ENCODE measurements around the gene PODNL1.

Gene PODNL1

DNA sequence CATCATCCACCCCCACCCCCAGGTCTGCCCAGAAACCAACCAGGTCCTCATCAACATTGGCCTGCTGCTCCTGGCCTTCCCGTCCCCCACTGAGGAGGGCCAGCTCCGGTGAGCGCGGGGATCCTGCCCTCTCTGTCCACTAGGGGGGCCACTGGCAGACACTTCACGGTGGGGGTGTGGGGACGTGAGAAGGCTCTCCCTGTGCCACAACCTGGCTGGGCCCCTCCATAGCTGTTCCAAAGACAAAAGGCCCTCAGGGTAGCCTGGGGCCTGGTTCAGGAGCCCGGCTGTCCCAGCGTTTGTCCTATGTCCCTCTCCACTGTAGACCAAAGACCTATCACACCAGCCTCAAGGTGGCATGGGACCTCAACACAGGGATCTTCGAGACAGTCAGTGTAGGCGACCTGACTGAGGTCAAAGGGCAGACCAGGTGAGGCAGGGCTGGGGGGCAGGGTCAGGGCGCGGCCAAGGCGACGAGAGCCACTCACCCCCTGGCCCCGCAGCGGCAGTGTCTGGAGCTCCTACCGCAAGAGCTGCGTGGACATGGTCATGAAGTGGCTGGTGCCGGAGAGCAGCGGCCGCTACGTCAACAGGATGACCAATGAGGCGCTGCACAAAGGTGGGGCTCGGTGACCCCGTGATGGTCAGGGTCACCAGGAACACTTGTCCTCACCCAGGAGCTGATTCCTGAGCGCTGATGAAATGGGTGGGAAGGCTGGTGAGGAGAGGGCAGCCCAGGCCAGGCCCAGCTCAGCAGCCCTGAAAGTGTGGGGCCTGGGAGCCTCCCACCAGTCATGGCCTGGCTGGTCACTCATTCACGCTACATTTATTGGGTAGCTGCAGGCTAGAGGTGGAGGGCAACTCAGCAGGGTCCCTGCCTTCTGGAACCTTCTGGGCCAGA, 22.0 kb upstream of the PODNL1 start:
- H3K27ac ChIP-seq = no peak overlapping the region
- no peak for DNase-seq (ENCODE audit: low read depth, low spot score)

DNA sequence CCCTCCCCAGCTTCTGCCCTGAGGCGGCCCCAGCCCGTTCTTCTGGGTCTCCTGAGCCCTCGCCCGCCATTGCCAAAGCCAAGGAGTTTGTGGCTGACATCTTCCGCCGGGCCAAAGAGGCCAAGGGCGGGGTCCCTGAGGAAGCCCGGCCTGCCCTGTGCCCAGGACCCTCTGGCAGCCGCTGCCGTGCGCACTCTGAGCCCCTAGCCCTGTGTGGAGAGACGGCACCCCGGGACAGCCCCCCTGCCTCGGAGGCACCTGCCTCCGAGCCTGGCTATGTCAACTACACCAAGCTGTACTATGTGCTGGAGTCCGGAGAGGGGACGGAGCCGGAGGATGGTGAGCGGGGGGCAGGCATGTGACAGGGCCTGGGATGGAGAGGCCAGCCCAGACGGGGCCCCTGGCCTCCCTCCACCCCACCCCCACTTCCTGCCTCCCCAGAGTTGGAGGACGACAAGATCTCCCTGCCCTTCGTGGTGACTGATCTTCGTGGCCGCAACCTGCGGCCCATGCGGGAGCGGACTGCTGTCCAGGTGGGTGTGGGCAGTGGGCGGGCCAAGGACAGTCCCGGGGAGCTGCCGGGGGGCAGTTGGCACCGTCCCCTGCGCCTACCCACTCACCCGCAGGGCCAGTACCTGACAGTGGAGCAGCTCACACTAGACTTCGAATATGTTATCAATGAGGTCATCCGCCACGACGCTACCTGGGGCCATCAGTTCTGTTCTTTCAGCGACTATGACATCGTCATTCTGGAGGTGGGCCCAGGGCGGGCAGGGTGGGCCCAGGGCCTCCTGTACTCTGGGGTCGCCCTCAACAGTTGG, 21.1 kb upstream of the PODNL1 start:
- no peak overlapping the region for H3K27ac ChIP-seq
- no peak for DNase-seq (ENCODE audit: low read depth, low spot score)

DNA sequence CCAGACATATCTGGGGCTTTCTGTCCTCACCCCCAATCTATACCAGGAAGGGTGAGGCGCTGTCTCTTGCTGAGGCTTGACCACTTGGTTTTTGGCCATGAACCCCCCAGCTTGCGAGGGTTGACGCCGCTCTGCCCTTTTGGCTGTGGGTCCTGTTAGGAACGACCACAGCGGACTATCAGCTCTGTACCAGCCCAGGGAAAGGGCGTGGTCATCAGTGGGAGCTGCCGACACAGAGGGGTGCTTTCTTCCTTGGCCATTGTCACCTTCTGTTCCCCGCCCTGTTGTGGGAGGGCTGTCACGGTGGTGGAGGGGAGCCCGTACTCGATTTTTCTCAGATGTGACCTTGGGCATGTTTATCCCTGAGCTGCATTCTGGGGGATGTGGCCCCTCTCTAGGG, 19.8 kb upstream of the PODNL1 start:
- DNase-seq (ENCODE audit: low read depth, low spot score) = no peak
- no peak overlapping the region for H3K27ac ChIP-seq

DNA sequence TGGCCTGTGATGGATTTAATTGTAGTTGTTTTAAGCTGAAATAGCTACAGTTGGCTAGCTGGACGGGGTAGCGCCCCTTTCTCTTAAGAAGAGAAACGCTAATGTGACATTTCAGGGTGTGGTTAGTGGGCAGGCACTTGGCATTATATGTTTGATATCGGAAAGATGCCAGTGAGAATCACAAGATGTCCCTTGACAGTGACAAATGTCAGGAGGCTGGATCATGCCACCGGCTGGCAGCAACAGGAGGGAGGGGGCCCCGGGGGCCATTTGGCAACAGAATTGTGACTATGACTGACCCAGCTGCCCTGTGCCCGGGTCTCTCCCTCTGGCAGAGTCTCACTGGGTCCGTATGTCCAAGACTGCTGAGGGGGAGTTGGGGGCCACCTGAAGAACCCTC, 18.8 kb upstream of the PODNL1 start:
- DNase-seq (ENCODE audit: low read depth, low spot score) = no peak
- no peak overlapping the region for H3K27ac ChIP-seq

DNA sequence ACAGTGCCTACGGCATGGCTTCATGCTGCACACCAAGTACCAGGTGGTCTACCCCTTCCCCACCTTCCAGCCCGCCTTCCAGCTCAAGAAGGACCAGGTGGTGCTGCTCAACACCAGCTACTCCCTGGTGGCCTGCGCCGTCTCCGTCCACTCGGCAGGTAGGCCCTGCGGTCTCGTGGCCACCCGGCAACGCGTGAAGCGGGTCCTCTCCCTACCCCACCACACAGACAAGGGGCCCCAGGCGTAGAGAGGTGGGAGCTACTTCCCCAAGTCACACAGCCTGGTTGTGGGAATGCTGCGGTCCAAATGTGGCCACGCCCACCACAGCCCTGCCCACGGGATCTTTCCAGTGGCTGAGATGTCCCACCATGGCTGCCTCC, 18.1 kb upstream of the PODNL1 start:
- H3K27ac ChIP-seq = no peak overlapping the region
- DNase-seq (ENCODE audit: low read depth, low spot score) = no peak

DNA sequence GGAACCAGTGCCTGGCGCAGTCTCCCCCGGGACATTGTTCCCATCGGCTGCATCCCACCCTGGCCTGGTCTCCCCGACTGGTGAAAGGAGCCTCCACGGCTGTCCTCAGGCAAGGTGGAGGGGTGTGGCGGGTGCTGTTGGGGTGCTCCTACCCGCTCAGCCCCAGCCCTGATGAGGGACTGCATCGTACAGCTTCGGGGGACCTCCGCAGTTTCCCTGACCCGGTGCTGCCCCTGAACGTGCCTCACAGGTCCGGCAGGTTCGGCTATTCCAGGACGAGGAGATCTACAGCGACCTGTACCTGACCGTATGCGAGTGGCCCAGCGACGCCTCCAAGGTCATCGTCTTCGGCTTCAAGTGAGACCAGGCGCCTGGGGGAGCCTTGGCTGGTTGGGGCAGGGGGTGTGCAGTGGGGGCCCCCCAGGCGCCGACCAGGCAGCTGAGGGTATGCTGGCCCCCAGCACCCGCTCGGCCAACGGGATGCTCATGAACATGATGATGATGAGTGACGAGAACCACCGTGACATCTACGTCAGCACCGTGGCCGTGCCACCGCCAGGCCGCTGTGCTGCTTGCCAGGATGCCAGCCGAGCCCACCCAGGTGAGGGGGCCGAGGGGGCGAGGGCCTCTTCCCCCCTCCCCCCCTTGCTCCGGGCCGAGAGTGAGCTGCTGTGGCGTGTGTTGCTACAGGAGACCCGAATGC, 17.6 kb upstream of the PODNL1 start:
- no peak overlapping the region for H3K27ac ChIP-seq
- no peak for DNase-seq (ENCODE audit: low read depth, low spot score)

DNA sequence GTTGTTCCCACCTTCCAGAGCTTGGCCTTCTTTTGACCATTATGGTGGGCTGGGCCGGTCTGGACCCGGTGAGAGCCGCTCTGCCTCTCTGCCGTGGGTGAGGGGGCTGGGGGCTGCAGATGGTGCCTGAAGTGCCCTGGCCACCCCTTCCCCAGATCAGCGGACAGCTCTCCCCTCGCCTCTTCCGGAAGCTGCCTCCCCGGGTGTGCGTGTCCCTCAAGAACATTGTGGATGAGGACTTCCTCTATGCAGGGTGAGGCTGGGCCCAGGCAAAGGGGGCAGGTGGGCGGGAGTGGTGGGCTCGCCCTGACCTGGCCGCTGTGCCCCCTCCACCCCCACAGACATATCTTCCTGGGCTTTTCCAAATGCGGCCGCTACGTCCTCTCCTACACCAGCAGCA, 16.0 kb upstream of the PODNL1 start:
- DNase-seq (ENCODE audit: low read depth, low spot score) = no peak
- H3K27ac ChIP-seq = no peak overlapping the region

DNA sequence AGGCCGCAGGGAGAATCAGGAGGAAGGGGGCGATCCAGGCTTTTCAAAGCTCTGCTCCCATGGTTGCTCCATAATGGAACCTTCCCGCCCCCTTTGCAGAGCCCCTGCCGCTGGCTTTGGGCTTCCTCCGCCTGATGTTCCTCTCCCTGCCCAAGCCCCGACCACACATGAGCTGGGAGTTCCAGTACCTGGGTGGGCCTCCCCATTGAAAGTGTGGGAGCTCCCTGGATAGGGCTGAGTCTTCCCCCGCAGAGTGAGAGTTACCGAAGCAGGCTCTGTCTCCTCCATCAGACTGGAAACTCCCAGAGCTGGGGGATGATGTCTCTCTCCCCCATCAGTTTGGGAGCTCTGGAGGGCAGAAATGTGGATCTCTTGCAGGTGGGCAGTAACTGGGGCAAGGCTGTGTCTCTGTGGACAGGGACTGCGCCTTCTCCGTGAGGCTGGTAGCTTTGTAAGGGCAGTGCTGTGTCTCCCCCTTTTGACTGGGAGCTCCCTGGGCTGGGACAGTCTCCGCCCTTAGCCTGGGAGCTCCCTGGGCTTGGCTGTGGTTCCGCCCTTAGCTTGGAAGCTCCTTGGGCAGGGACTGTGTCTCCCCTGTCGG, 14.8 kb upstream of the PODNL1 start:
- no peak for DNase-seq (ENCODE audit: low read depth, low spot score)
- H3K27ac ChIP-seq = peak overlapping the region; percentile 28

DNA sequence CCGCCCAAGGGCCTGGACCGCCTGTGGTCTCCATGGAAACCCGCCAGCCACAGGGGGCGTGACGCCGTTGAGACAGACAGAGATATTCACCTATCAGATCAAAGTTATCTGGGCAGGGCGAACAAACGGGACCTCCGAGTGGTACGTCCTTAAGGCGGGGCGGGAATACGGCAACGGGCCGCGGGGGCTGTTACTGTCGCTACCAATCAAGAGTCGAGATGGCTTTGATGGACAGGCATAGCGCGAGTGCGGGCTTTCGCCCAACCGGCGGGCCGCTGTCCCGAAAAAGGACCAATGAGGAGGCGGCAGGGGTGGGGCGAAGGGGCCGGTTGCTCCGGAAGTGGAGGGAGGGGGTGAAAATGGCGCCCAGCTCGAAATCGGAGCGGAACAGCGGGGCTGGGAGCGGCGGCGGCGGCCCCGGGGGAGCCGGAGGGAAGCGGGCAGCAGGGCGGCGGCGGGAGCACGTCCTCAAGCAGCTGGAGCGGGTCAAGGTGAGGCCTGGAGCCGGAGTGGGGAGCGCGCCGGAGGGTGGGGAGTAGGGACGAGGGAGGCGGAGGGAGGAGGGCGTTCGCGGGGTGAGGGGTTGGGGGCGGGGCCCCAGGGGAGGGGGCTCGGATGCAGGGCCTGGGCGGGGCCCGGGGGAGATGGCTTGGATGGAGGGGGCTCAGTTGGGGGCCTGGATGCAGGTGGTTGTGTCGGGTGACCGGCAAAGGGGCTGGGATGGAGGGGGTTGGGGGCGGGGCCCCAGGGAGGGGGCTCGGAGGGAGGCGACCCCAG, 14.1 kb upstream of the PODNL1 start, which contains the start of gene DCAF15:
TSS of gene DCAF15 (plus strand) at position 356 of the 777 bp plus-strand sequence. CDS start at position 360, 4 bp downstream.
- DNase-seq (ENCODE audit: low read depth, low spot score) = peak; percentile 99
- peak within 1 kb of the TSS; percentile 28 for H3K27ac ChIP-seq

DNA sequence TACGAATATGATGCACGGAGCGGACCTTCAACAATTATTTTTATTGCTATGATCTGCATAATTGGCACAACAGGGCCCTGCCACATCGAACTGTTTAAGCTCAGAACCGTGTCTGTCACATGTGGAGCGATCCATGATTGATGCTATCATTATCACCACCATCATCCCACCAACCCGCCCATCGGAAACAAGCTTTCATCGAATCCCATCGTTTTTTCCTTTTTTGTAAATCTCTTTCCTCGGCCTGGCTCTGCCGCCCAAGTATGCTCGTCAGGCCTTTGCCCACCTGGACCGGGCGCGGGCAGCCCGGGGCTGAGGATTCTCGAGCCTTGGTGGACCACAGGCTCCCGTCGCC, 13.6 kb upstream of the PODNL1 start:
- H3K27ac ChIP-seq = no peak overlapping the region
- DNase-seq (ENCODE audit: low read depth, low spot score) = no peak

DNA sequence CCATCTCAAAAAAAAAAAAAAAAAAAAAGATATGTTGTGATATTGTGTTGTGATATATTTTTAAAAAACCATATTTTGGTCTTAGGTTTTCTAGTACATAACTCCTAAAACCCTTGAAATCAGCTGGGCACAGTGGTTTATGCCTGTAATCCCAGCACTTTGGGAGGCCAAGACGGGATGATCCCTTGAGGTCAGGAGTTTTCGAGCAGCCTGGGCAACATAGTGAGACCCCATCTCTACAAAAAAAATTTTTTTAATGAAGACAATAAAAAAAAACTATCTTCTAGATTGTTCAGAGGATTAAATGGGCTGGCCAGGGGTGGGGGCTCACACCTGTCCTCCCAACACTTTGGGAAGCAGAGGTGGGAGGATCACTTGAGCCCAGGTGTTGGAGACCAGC, 12.8 kb upstream of the PODNL1 start:
- DNase-seq (ENCODE audit: low read depth, low spot score) = no peak
- no peak overlapping the region for H3K27ac ChIP-seq

DNA sequence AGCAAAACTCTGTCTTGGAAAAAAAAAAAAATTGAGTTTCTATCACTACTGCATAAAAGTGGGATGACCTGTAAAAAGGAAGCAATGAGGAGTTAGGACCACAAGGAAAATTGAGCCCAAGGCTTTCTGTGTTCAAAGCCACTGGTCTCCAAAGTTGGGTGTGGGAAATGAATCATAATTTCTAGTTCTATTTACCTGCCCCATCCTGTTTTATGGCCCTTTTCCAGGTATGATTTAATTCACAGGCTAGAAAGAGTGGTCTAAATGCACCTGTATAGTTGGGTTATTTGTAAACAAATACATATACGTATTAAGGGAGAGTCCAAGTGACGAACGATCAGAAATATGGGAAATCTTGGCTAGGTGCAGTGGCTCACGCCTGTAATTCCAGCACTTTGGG, 8.2 kb upstream of the PODNL1 start:
- peak; percentile 60 for DNase-seq (ENCODE audit: low read depth, low spot score)
- peak overlapping the region; percentile 22 for H3K27ac ChIP-seq

DNA sequence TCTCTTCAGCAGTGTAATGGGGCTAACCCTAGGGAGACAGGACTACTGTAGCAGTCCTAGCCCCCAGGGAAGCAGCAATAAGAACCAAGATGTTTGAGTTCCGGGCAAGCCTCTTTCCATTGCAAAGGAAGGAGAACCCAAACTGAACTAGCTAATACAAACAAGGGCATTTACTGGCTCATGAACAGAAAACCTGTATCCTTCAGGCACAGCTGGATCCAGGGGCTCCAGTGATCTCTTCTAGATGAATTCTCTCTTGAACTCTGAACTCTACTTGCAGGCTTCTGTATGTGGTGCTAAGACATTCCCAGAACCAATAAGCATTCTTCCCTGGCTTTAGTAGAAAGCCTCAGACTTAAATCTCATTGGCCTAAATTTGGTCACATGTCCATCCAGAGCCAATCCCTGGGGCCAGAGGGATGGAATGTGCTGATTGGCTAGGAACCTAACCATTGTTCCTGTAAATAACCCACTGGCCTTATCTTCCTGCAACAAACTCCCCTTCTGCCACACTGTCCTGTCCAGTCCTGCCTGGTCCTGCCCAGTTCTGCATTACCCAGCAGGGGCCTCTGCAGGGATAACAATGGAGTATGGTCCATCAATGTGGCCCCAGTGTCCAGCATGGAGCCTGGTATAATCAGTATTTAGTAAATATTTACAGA, 3.9 kb upstream of the PODNL1 start:
- H3K27ac ChIP-seq = no peak overlapping the region
- DNase-seq (ENCODE audit: low read depth, low spot score) = no peak

DNA sequence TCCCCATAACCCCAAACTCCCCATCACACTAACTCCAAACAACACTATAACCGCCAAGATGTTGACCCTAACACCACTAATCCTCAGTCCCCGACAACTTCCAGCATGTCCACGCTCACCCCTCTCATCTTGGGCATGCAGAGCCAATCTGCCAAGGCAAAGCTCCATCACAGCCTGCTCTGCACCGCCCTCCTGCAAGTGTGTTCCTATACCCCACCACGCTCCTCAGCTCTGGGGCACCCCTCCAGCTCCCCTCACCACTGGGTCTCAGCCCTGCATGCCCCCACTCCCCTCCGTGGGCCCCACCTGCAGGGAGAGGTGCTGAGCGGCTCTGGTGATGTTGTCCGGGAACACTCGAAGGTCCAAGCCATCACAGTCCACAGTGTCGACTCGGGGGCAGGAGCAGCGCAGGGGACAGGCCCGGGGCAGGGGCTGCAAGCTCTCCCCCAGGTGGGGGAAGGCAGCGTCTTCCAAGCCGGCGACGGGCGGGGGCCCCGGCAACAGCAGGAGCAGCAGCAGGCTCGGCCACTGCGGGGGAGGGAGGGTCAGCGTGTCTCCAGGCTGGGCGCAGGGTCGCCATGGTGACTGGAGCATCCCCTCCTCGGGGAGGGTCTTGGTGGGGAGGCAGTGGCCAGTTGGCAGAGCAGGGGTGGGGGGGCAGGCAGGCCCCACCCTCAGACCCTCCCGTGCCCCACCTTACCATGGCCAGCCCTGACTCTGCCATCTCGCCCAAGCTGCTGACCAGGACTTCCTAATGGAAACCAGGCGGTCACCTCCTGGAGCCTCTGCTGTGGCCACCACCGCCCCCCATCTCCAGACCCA, 527 bp downstream of the PODNL1 start:
- DNase-seq (ENCODE audit: low read depth, low spot score) = no peak
- no peak overlapping the region for H3K27ac ChIP-seq

DNA sequence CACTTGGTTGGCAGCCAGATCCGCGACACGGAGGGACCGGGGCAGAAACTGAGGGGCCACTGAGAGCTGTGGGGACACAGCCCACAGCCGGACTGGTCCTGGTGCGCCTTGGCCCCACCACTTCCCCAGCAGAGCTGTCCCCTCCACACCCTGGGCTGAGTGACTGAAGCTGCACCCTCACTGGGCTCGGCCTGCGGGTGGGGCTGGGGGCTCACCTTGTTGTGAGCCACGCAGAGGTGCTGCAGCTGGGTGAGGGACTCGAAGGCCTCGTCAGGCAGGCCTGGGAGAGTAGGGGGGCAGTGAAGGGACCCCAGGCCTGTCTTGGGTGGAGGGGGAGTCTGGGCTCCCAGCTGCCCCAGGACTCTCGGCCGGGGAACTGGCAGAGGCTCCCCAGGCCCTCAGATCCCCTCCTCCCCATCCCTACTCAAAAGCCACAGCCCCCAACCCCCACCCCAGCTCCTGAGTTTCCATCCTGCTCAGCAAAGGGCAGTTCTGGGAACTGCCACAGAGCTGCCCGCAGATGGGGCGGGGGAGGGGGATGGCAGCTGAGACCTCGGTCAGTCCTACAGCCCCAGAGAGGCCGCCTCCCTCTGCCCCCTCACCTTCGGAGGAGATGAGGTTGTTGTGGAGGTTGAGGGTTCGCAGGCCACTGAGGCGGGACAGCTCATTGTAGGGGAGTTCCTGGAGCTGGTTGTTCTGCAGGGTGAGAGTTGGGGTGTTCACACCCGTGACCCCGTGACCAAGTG, 2.3 kb downstream of the PODNL1 start:
- DNase-seq (ENCODE audit: low read depth, low spot score) = no peak

DNA sequence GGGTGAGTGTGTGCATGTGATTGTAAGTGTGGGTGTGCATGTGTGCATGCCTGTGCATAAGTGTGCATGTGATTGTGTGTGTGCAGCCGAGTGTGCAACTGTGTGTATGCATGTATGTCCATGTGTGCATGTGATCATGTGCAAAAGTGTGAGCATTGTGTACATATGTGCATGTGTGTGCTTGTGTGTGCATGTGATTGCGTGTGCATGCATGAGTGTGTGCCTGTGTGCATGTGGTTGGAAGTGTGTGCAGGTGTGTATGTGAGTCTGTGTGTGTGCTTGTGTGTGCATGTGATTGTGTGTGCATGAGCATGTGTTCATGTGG, 3.5 kb downstream of the PODNL1 start:
- H3K27ac ChIP-seq = no peak overlapping the region
- DNase-seq (ENCODE audit: low read depth, low spot score) = no peak

More for the DNA sequence above, 2.3 kb downstream of the PODNL1 start:
- no peak overlapping the region for H3K27ac ChIP-seq

DNA sequence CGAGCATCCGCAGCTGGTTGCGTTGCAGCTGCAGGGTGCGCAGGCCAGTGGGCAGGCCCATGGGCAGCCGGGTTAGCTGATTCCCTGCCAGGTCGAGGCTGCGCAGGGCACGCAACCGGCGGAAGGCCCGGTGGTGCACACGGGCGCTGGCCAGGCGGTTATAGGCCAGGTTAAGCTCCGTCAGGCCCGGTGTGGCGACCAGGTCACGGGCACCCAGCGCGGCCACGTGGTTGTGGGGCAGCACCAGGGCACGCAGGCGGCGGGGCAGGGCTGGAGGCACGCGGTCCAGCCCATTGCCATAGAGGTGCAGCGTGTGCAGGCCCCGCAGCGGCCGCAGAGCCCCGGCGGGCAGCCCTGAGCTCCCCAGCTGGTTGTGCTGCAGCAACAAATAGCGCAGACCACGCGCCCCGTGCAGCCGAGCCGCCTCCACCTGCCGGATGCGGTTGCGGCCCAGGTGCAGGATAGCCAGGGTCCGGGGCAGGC, 5.3 kb downstream of the PODNL1 start:
- no peak for DNase-seq (ENCODE audit: low read depth, low spot score)
- no peak overlapping the region for H3K27ac ChIP-seq

Data from epithelial cell of prostate (primary cell).